Gastroesophageal sphincter (tissue), 4 donors: ENCODE measurements around the gene KRTAP9-9. TPM values are rescaled to one million over a fixed set of nuclear protein-coding genes. Genes with fewer than 3 reads are reported as not detected.

ENCODE experiments used
- ATAC-seq: fragments of 150-250 bp; one replicate; pipeline ENCODE4 v1.9.1; 2016; ENCODE audit warnings: mild to moderate bottlenecking, moderate library complexity
- H3K27ac ChIP-seq, 4 donors: fragments of 200-600 bp; sonication (generic) in 3 of 4; 1 replicate in 3 of 4; 2 replicates in 1 of 4; pipeline ENCODE4 v1.5.1; 2016 to 2019
- H3K27me3 ChIP-seq: fragments of 200-600 bp; sonication (generic); one replicate; pipeline ENCODE4 v1.5.1; 2019
- H3K36me3 ChIP-seq, 2 donors: fragments of 200-600 bp; sonication (generic); one replicate each; pipeline ENCODE4 v1.5.1; 2019; ENCODE audit warnings: control low read depth in 1 of 2
- H3K4me1 ChIP-seq, 3 donors: fragments of 200-600 bp; sonication (generic); 1 replicate in 2 of 3; 2 replicates in 1 of 3; pipeline ENCODE4 v1.5.1; 2016 to 2019; ENCODE audit warnings: control low read depth in 2 of 3
- H3K4me3 ChIP-seq, 2 donors: fragments of 200-600 bp; sonication (generic); one replicate each; pipeline ENCODE4 v1.5.1; 2019; ENCODE audit warnings: mild to moderate bottlenecking in 1 of 2, moderate library complexity in 1 of 2
- H3K9me3 ChIP-seq, 3 donors: fragments of 200-600 bp; sonication (generic); one replicate each; pipeline ENCODE4 v1.5.1; 2017 to 2019; ENCODE audit warnings: control low read depth in 2 of 3
- CTCF ChIP-seq, 4 experiments: fragments of 200-600 bp in 2 of 4; fragments of 450-650 bp in 2 of 4; sonication (generic) in 1 of 4; IDR thresholded peaks; one replicate each; pipeline ENCODE4 v1.5.1; 2017 to 2019; ENCODE audit warnings: antibody characterized with exemption in 4 of 4, mild to moderate bottlenecking in 2 of 4, moderate library complexity in 2 of 4
- EP300 ChIP-seq: sonication (generic); formaldehyde crosslinking; IDR thresholded peaks from one replicate; pipeline ENCODE4 v1.6.1; 2017; ENCODE audit warnings: antibody characterized with exemption, mild to moderate bottlenecking
- POLR2A ChIP-seq, 2 donors: fragments of 450-650 bp; IDR thresholded peaks; one replicate each; pipeline ENCODE4 v1.6.1; 2017; ENCODE audit warnings: antibody characterized with exemption in 2 of 2, mild to moderate bottlenecking in 2 of 2, moderate library complexity in 1 of 2
- POLR2AphosphoS5 ChIP-seq: sonication (generic); formaldehyde crosslinking; IDR thresholded peaks from one replicate; pipeline ENCODE4 v1.6.1; 2017; ENCODE audit warnings: antibody characterized with exemption
- WGBS, 2 donors: methylation state at CpG; one replicate each; pipeline ENCODE4 v1.1.5; 2018; ENCODE audit warnings: low coverage in 1 of 2; 5-methylcytosine and 5-hydroxymethylcytosine counted together
- total RNA-seq, 4 donors: library from RNA; depleted of rRNA; stranded (reverse); fragments of >200 nt; gene quantifications; one replicate each; pipeline ENCODE4 v1.1.0, GENCODE V29; 2016

KRTAP9-9 gene
- total RNA-seq, 4 donors from 2014 or later = not detected

- no peak for ATAC-seq
- Histone ChIP-seq H3K36me3 (no peaks in the 10 kb centered on the region), H3K27me3 (peaks cover 27% of the 10 kb centered on the region), H3K4me3 (no peak overlapping the region), H3K4me1 (no peaks in the 10 kb centered on the region), H3K27ac (no peak overlapping the region), H3K9me3 (no peaks in the 10 kb centered on the region)
- WGBS, 2 donors = 100% methylated on average over 1 of the region's 1 CpG
- TF ChIP-seq CTCF (IDR thresholded peaks at IDR 0.05) (no peak), POLR2A (IDR thresholded peaks at IDR 0.05) (no peak), EP300 (no peak), POLR2AphosphoS5 (no peak)
These were observed 3.9 kb upstream of the KRTAP9-9 start for GRCh38 chr17:41251261-41251660.

- 0% methylated on average over 1 of the region's 1 CpG for WGBS, 2 donors
- no peaks in the 10 kb centered on the region for H3K36me3 ChIP-seq
These were observed 323 bp upstream of the KRTAP9-9 start for GRCh38 chr17:41254861-41255260.

GRCh38 chr17:41256291-41256685 is 1.1 kb downstream of the KRTAP9-9 start:
- 69 to 85% methylated on average over 1 of the region's 1 CpG for WGBS, 2 donors
- no peak overlapping the region for H3K27ac ChIP-seq
- no peaks in the 10 kb centered on the region for H3K4me1 ChIP-seq
- no peaks in the 10 kb centered on the region for H3K36me3 ChIP-seq
- peaks cover 38% of the 10 kb centered on the region for H3K27me3 ChIP-seq
- no peak for TF ChIP-seq POLR2AphosphoS5
- no peak for TF ChIP-seq POLR2A (IDR thresholded peaks at IDR 0.05)
- TF ChIP-seq CTCF (IDR thresholded peaks at IDR 0.05) = no peak
- no peak for TF ChIP-seq EP300
- ATAC-seq = no peak
- no peak overlapping the region for H3K4me3 ChIP-seq
- no peaks in the 10 kb centered on the region for H3K9me3 ChIP-seq

More at GRCh38 chr17:41254861-41255260, 323 bp upstream of the KRTAP9-9 start:
- H3K9me3 ChIP-seq = no peaks in the 10 kb centered on the region
- no peak overlapping the region for H3K4me3 ChIP-seq
- H3K27me3 ChIP-seq = peaks cover 41% of the 10 kb centered on the region
- TF ChIP-seq POLR2AphosphoS5 (no peak), CTCF (IDR thresholded peaks at IDR 0.05) (no peak), POLR2A (IDR thresholded peaks at IDR 0.05) (no peak), EP300 (no peak)
- no peaks in the 10 kb centered on the region for H3K4me1 ChIP-seq
- H3K27ac ChIP-seq = no peak overlapping the region
- no peak for ATAC-seq

- TF ChIP-seq POLR2AphosphoS5 (no peak), EP300 (no peak), CTCF (IDR thresholded peaks at IDR 0.05) (no peak), POLR2A (IDR thresholded peaks at IDR 0.05) (no peak)
- no peak overlapping the region for H3K27ac ChIP-seq
- H3K9me3 ChIP-seq = no peaks in the 10 kb centered on the region
- ATAC-seq = no peak
- H3K4me3 ChIP-seq = no peak overlapping the region
- no peaks in the 10 kb centered on the region for H3K4me1 ChIP-seq
- H3K27me3 ChIP-seq = peaks cover 30% of the 10 kb centered on the region
- H3K36me3 ChIP-seq = no peaks in the 10 kb centered on the region
These were observed 3.2 kb downstream of the KRTAP9-9 start for GRCh38 chr17:41258406-41258805.

- Histone ChIP-seq H3K36me3 (no peaks in the 10 kb centered on the region), H3K27me3 (peaks cover 21% of the 10 kb centered on the region), H3K9me3 (no peaks in the 10 kb centered on the region), H3K4me1 (no peaks in the 10 kb centered on the region), H3K4me3 (no peak overlapping the region), H3K27ac (no peak overlapping the region)
- no peak for TF ChIP-seq CTCF (IDR thresholded peaks at IDR 0.05)
- TF ChIP-seq POLR2A (IDR thresholded peaks at IDR 0.05) = no peak
- TF ChIP-seq POLR2AphosphoS5 = no peak
- TF ChIP-seq EP300 = no peak
- 54 to 58% methylated on average over 2 of the region's 2 CpGs for WGBS, 2 donors
- ATAC-seq = no peak
These were observed 8.0 kb downstream of the KRTAP9-9 start for GRCh38 chr17:41263212-41263611.
